Left ventricle myocardium inferior (tissue), 1 donor: Measurements from ENCODE around the gene TCF7L2. TPM values are rescaled to one million over a fixed set of nuclear protein-coding genes. Genes with fewer than 3 reads are reported as not detected.

Source experiments
- DNase-seq: peaks from one replicate; pipeline ENCODE4 v3.0.0-alpha.2; 2020
- H3K27ac ChIP-seq: fragments of 200-600 bp; replicated peaks from 2 replicates; pipeline ENCODE4 v1.8.0; 2021
- H3K27me3 ChIP-seq: fragments of 200-600 bp; 2 replicates; pipeline ENCODE4 v1.8.0; 2021; ENCODE audit warnings: low read depth
- H3K36me3 ChIP-seq: fragments of 200-600 bp; 2 replicates; pipeline ENCODE4 v1.8.0; 2021
- H3K4me1 ChIP-seq: fragments of 200-600 bp; 2 replicates; pipeline ENCODE4 v1.8.0; 2021
- H3K4me3 ChIP-seq: fragments of 200-600 bp; 2 replicates; pipeline ENCODE4 v1.8.0; 2021; ENCODE audit warnings: mild to moderate bottlenecking, moderate library complexity
- H3K9me3 ChIP-seq: fragments of 200-600 bp; replicated peaks from 2 replicates; pipeline ENCODE4 v1.8.0; 2021
- intact Hi-C: fragments of 100-400 bp; cut with micrococcal nuclease; formaldehyde crosslinking; loops from one replicate; pipeline ENCODE4 v1.11.0; 2022
- total RNA-seq: library from RNA; stranded (reverse); fragmentation: NEBNext Ultra II Directional; extraction: Animal tissue kit (Norgen Biotek cat#: 25700); gene quantifications from one replicate; pipeline ENCODE4 v1.2.1, GENCODE V29; 2021
- TF ChIP-seq, protein P1 (sequence below): fragments of 200-600 bp; IDR thresholded peaks from 2 replicates; pipeline ENCODE4 v1.8.0; 2021; ENCODE audit warnings: antibody characterized with exemption, mild to moderate bottlenecking, borderline replicate concordance
- donor health status: DM: no; HTN: yes; CAD: no; lungs with severe emphysema.

TCF7L2 gene
- total RNA-seq, 1 donor from 2014 or later, result 8.9 TPM

DNA sequence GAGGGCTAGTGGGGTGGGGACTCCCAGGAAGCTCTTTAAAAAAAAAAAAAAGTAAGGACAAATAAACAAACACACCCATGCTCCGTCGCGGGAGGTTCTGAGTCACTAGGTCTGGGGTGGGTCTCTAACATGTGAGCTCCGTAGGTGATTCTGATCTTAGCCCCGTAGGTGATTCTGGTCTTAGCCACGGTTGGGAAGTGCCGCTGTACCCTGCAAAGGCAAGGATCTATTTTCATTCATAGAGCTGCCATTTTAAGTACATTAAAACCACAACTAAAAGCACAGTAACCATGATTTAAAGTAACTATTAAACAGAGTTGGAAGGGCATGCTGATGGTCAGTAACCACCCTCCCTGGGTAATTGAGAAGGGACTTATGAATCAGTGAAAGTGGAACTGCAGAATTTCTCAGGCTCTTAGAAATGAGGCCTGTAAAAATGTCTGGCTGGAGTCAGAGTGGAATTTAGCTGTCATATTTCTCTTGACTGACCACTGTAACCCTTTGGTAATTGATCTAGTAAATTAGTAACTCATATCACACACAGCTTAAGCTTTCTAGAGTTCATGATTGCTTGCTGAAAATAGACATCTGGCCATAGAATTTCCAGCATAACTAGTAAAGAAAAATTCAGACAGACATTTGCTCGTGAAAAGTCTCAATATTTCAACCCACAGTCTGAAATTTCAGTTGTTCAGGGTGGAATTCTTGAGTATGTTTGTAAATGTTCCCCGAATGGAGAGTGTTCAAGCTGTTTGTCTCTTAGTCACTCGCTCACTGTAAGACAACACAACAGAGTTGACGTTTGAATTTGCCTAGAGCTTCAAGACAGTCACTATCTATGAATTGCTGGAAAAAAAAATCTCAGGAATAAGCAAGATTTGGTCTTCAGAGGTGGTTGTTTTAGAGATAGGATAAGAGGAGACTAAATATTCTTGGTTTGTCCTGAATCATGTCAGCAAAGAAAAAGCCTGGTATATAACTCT lies 34.2 kb upstream of the TCF7L2 start:
- H3K27me3 ChIP-seq, result no peaks in the 10 kb centered on the region
- no peak for DNase-seq
- H3K36me3 ChIP-seq, result no peaks in the 10 kb centered on the region
- no peaks in the 10 kb centered on the region for H3K4me1 ChIP-seq
- H3K4me3 ChIP-seq, result no peak overlapping the region
- intact Hi-C loops, result no loop called here
- no peak overlapping the region for H3K27ac ChIP-seq
- TF ChIP-seq, protein P1, sequence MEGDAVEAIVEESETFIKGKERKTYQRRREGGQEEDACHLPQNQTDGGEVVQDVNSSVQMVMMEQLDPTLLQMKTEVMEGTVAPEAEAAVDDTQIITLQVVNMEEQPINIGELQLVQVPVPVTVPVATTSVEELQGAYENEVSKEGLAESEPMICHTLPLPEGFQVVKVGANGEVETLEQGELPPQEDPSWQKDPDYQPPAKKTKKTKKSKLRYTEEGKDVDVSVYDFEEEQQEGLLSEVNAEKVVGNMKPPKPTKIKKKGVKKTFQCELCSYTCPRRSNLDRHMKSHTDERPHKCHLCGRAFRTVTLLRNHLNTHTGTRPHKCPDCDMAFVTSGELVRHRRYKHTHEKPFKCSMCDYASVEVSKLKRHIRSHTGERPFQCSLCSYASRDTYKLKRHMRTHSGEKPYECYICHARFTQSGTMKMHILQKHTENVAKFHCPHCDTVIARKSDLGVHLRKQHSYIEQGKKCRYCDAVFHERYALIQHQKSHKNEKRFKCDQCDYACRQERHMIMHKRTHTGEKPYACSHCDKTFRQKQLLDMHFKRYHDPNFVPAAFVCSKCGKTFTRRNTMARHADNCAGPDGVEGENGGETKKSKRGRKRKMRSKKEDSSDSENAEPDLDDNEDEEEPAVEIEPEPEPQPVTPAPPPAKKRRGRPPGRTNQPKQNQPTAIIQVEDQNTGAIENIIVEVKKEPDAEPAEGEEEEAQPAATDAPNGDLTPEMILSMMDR, result no peak
- no peaks in the 10 kb centered on the region for H3K9me3 ChIP-seq

DNA sequence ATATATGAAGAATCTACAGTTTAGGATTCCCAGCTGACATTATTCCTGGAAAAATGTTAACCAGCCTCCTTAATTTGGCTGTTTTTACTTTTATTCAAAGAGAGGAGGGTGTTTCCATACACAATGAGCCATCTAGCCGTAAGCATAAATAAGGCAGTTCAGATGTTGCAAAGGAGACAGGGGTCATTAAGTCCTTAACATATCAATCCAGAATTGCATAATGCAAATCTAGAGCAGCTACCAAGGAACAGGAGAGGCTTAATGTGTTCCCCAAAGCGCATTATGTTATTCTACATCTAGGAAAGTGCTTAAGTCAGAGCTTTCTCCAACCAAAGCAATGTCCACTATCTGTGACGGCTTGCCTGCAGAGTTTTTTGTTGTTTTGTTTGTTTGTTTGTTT lies 32.4 kb upstream of the TCF7L2 start:
- no peaks in the 10 kb centered on the region for H3K27me3 ChIP-seq
- H3K9me3 ChIP-seq, result no peaks in the 10 kb centered on the region
- no peaks in the 10 kb centered on the region for H3K36me3 ChIP-seq
- DNase-seq, result no peak
- no peak overlapping the region for H3K4me3 ChIP-seq
- H3K27ac ChIP-seq, result no peak overlapping the region
- H3K4me1 ChIP-seq, result no peaks in the 10 kb centered on the region
- TF ChIP-seq, protein P1, result no peak
- intact Hi-C loops, result no loop called here

DNA sequence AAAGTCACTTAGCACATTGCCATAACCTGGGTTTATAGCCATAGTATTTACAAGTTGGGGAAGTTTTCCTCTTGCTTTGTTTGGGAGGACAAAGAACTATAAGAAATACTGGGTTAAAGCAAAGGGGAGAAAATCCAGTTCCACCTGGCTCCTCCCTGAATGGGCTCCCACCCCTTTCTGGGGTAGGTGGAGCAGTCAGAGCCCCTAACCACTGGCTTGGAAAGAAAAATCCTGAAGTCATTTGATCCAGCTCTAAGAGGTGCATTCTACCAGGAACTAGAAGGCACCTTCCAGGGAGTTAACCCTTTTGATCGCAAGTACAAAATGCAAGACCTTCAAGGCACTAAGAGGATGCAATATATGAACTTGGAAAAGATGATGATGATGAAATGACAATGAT lies 31.3 kb upstream of the TCF7L2 start:
- H3K27me3 ChIP-seq, result no peaks in the 10 kb centered on the region
- TF ChIP-seq, protein P1, result no peak
- intact Hi-C loops, result no loop called here

DNA sequence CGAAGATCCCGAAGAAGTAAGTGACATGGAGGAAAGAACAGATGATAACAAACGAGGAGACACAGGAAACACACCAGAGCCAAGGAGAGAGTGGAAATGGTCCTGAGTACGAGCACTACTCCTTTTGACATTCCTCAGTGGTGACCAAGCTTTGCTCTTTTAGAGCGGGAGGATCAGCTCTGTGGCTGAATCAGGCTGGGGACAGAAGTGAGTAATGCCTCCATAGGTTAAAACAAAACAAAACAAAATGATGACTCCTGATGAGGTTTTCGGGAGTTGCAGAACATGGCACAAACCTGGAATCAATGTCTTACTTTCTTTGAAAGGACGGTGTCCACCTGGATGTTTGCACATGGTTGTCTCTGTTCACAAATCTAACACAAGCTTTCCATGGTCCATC lies 30.3 kb upstream of the TCF7L2 start:
- no peaks in the 10 kb centered on the region for H3K27me3 ChIP-seq
- no peak for DNase-seq
- no peak overlapping the region for H3K27ac ChIP-seq
- no peaks in the 10 kb centered on the region for H3K4me1 ChIP-seq
- intact Hi-C loops, result no loop called here
- no peak overlapping the region for H3K4me3 ChIP-seq
- H3K9me3 ChIP-seq, result no peaks in the 10 kb centered on the region
- no peaks in the 10 kb centered on the region for H3K36me3 ChIP-seq
- TF ChIP-seq, protein P1, result no peak

More for the DNA sequence above, 31.3 kb upstream of the TCF7L2 start:
- H3K36me3 ChIP-seq, result no peaks in the 10 kb centered on the region
- no peaks in the 10 kb centered on the region for H3K9me3 ChIP-seq
- no peak overlapping the region for H3K4me3 ChIP-seq
- H3K27ac ChIP-seq, result no peak overlapping the region
- H3K4me1 ChIP-seq, result no peaks in the 10 kb centered on the region
- no peak for DNase-seq

DNA sequence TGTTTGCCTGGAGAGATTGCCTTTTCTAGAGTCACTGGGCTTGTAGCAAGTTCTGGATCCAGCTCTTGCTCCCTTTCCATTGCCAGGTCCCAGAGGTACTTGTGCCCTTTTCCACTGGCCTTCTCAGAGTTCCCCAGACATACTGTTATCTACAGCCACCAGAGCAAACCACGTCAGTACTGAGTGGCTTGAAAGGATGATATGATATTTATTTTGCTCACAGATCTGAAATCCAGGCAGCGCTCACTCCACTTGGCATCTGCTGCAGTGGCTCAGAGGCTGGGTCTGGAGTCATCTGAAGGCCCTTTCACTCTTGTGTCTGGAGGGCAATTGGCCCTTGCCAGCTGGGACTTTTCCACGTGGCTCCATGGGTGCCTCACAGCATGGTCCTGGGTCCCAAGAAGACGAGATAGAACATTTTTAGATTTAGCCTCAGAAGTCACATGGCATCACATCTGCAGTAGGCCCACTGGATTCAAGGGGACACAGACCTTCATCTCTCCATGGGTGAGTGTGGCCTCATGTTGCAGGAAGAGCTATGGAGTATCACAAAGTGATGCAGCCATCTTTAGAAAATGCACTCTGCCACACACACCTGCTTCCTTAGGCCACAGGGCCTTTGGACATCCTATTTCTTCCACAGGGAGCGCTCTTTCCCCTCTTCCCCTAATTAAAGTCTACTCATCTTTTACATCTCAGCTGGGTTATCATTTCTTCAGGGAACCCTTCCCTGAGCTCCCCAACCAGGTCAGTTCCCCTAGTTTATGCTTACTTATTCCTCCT lies 22.9 kb upstream of the TCF7L2 start:
- intact Hi-C loops, result no loop called here
- H3K4me3 ChIP-seq, result no peak overlapping the region
- no peak for DNase-seq
- H3K27me3 ChIP-seq, result no peaks in the 10 kb centered on the region
- H3K27ac ChIP-seq, result no peak overlapping the region
- H3K36me3 ChIP-seq, result no peaks in the 10 kb centered on the region
- H3K9me3 ChIP-seq, result peaks cover 28% of the 10 kb centered on the region
- no peaks in the 10 kb centered on the region for H3K4me1 ChIP-seq
- TF ChIP-seq, protein P1, result no peak
